Right lobe of liver (tissue), 6 donors: ENCODE results near the gene NEO1. TPM values are rescaled to one million over a fixed set of nuclear protein-coding genes. Genes with fewer than 3 reads are reported as not detected.

Source experiments
- ATAC-seq, 4 donors: fragments of 200-7000 bp; cut with Tn5 transposase; one replicate each; pipeline ENCODE4 v1.9.1; 2020; ENCODE audit warnings: mild to moderate bottlenecking in 4 of 4, moderate library complexity in 4 of 4
- DNase-seq, 3 donors: peaks; one replicate each; pipeline ENCODE4 v3.0.0-alpha.2; 2020
- H3K27ac ChIP-seq, 3 donors: fragments of 200-600 bp; one replicate each; pipeline ENCODE4 v1.8.0; 2022
- H3K27me3 ChIP-seq, 2 donors: fragments of 200-600 bp; one replicate each; pipeline ENCODE4 v1.8.0; 2022
- H3K36me3 ChIP-seq, 4 donors: fragments of 200-600 bp; sonication (generic) in 1 of 4; one replicate each; pipeline versions ENCODE4 v1.5.1 to v1.8.0; 2017 to 2022; ENCODE audit warnings: control low read depth in 1 of 4
- H3K4me1 ChIP-seq, 4 donors: fragments of 200-600 bp; sonication (generic) in 1 of 4; one replicate each; pipeline versions ENCODE4 v1.5.1 to v1.8.0; 2017 to 2022; ENCODE audit warnings: control low read depth in 1 of 4
- H3K4me3 ChIP-seq, 3 donors: fragments of 200-600 bp; one replicate each; pipeline ENCODE4 v1.8.0; 2022
- H3K9me3 ChIP-seq, 4 donors: fragments of 200-600 bp; sonication (generic) in 1 of 4; one replicate each; pipeline versions ENCODE4 v1.5.1 to v1.8.0; 2017 to 2022; ENCODE audit warnings: control low read depth in 1 of 4
- CTCF ChIP-seq, 4 donors: fragments of 200-600 bp in 3 of 4; fragments of 450-650 bp in 1 of 4; IDR thresholded peaks; one replicate each; pipeline versions ENCODE4 v1.5.1 to v1.8.0; 2016 to 2022; ENCODE audit warnings: antibody characterized with exemption in 4 of 4, mild to moderate bottlenecking in 2 of 4
- POLR2A ChIP-seq: fragments of 450-650 bp; IDR thresholded peaks from one replicate; pipeline ENCODE4 v1.6.1; 2017; ENCODE audit warnings: antibody characterized with exemption, mild to moderate bottlenecking
- WGBS: methylation state at CpG from one replicate; pipeline ENCODE4 v1.1.6; 2018; ENCODE audit warnings: low coverage, low lambda C conversion rate; ENCODE audit not compliant: insufficient coverage; ENCODE audit errors: missing lambda C conversion rate; 5-methylcytosine and 5-hydroxymethylcytosine counted together
- intact Hi-C, 2 donors: fragments of 100-400 bp; cut with DNase I; formaldehyde crosslinking; loops; one replicate each; pipeline versions ENCODE4 v1.11.2 to v1.14.1; 2022
- total RNA-seq, 6 experiments: library from RNA; depleted of rRNA in 2 of 6; stranded (reverse); fragments of >200 nt in 2 of 6; fragmentation: NEBNext Ultra II Directional in 3 of 6; extraction: Animal tissue kit (Norgen Biotek cat#: 25700) in 3 of 6; gene quantifications; one replicate each; pipeline versions ENCODE4 v1.1.0 to v1.2.4, GENCODE V29; 2016 to 2023
- donor health status: DM: no; HTN: yes; CAD: no.
- donor health status: DM: no; HTN: no; CAD: no.
- donor health status: DM: no; HTN: no; CAD: no.
- donor health status: DM: no; HTN: yes; CAD: no.
- donor health status: DM: no; HTN: yes; CAD: no.

NEO1 gene
- total RNA-seq, 6 experiments from 2014 or later = 8.3 to 13.2 (median 10.3) TPM

- Histone ChIP-seq H3K36me3 (no peaks in the 10 kb centered on the region), H3K27me3 (no peaks in the 10 kb centered on the region), H3K9me3 (no peaks in the 10 kb centered on the region), H3K4me3 (no peak overlapping the region), H3K4me1 (no peaks in the 10 kb centered on the region), H3K27ac (no peak overlapping the region)
- no peak for DNase-seq
- ATAC-seq = no peak
- intact Hi-C loops = no loop called here
- no peak for TF ChIP-seq POLR2A
- no peak for TF ChIP-seq CTCF (IDR thresholded peaks at IDR 0.05)
- WGBS = 70% methylated on average over 6 of the region's 7 CpGs
Observed at GRCh38 chr15:73114064-73114463, 61.8 kb downstream of the NEO1 start.

- TF ChIP-seq POLR2A (no peak), CTCF (IDR thresholded peaks at IDR 0.05) (no peak)
- no peaks in the 10 kb centered on the region for H3K27me3 ChIP-seq
- no peaks in the 10 kb centered on the region for H3K36me3 ChIP-seq
- no peak for ATAC-seq
- 88% methylated on average over 2 of the region's 2 CpGs for WGBS
- no peak overlapping the region for H3K27ac ChIP-seq
- H3K4me1 ChIP-seq = no peaks in the 10 kb centered on the region
- H3K9me3 ChIP-seq = no peaks in the 10 kb centered on the region
- intact Hi-C loops = no loop called here
- DNase-seq = no peak
- no peak overlapping the region for H3K4me3 ChIP-seq
Observed at GRCh38 chr15:73116164-73116563, 63.9 kb downstream of the NEO1 start.

GRCh38 chr15:73118055-73118454 is 65.8 kb downstream of the NEO1 start:
- no peak overlapping the region for H3K27ac ChIP-seq
- intact Hi-C loops = no loop called here
- 75% methylated on average over 3 of the region's 3 CpGs for WGBS

DNA sequence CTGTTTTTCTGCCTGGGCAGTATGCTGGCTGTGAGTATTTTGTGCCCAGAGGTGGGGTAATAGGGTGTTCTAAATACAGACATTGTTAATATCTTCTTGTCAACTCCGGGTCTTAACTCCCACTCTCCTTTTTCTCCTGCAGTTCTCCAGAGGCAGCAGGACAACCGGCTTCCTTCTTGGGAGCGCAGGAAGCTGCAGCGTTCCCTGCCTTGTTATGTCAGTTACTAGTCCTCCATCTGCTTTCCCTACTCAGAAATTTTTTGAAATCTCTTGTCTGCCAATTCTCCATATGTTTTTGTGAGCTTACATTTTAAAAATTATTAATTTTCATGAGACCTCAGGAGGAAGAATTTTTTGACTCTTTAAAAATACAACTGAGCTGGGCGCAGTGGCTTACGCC is 67.2 kb downstream of the NEO1 start:
- DNase-seq = no peak
- Histone ChIP-seq H3K36me3 (no peaks in the 10 kb centered on the region), H3K9me3 (no peaks in the 10 kb centered on the region), H3K27me3 (no peaks in the 10 kb centered on the region), H3K27ac (no peak overlapping the region), H3K4me3 (no peak overlapping the region), H3K4me1 (no peaks in the 10 kb centered on the region)
- intact Hi-C loops = no loop called here
- 76% methylated on average over 5 of the region's 6 CpGs for WGBS
- ATAC-seq = no peak
- TF ChIP-seq POLR2A = no peak
- TF ChIP-seq CTCF (IDR thresholded peaks at IDR 0.05) = no peak

More at GRCh38 chr15:73118055-73118454, 65.8 kb downstream of the NEO1 start:
- DNase-seq = no peak
- no peak for ATAC-seq
- Histone ChIP-seq H3K36me3 (no peaks in the 10 kb centered on the region), H3K9me3 (no peaks in the 10 kb centered on the region), H3K4me3 (no peak overlapping the region), H3K27me3 (no peaks in the 10 kb centered on the region), H3K4me1 (no peaks in the 10 kb centered on the region)
- TF ChIP-seq CTCF (IDR thresholded peaks at IDR 0.05) (no peak), POLR2A (no peak)

DNA sequence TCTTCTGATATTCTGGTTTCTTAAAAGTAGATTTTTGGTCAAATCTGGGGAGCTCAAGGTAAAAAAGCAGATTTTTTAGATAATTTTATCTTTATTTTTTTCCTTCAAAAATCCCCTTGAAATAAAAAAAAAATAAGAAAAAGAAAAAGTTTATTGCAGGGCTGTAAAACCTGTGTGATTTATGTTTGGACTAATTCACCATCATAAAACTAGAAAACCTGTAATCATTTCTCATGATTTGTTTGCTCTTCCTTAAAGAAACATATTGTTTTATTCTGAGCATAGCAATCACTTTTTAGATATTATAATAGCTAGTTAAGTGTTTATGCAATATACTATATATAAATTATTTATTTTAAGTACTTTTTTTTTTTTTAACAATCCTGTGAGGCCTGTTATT is 68.0 kb downstream of the NEO1 start:
- intact Hi-C loops = no loop called here
- ATAC-seq = no peak

More for the DNA sequence above, 68.0 kb downstream of the NEO1 start:
- TF ChIP-seq POLR2A (no peak), CTCF (IDR thresholded peaks at IDR 0.05) (no peak)
- no peak for DNase-seq
- Histone ChIP-seq H3K4me3 (no peak overlapping the region), H3K4me1 (no peaks in the 10 kb centered on the region), H3K27me3 (no peaks in the 10 kb centered on the region), H3K27ac (no peak overlapping the region), H3K36me3 (no peaks in the 10 kb centered on the region), H3K9me3 (no peaks in the 10 kb centered on the region)
